Measurements from ENCODE around the gene PIF1. TPM values are rescaled to one million over a fixed set of nuclear protein-coding genes. Genes with fewer than 3 reads are reported as not detected.
"Not testable (repeated sequence)": the region's sequence is repeated elsewhere in the genome, so short reads cannot be mapped to it uniquely, and the experiment has no call there.

PIF1 gene
- total RNA-seq, 1 experiment from 2014 or later = 8.1 TPM

DNA sequence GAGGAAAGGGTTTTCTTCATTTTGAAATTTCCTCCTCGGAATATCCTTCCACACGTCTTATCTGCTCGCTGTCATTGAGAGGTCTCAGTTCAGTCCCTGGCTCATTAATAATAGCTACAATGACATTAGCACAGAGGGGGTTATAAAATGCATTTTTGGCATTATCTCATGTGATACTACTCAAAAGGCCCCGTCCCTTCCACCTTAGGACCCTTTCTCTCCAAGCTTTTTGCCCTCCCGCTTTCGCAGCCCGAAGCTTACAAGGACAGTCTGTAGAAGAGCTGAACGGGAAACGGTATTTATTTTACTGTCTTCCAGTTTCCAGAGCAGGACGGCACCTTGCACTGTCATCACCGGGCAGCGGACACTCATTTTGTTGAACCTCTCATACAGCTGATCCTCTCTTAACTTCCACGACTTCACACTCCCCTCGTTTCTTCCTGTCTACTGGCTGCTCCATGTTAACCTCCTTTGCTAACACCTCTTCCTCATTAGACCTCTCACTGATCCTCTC is 10.6 kb upstream of the PIF1 start:
- no peak for DNase-seq
- H3K4me3 ChIP-seq = no peak overlapping the region; the same call in 1 of the 2 replicates

DNA sequence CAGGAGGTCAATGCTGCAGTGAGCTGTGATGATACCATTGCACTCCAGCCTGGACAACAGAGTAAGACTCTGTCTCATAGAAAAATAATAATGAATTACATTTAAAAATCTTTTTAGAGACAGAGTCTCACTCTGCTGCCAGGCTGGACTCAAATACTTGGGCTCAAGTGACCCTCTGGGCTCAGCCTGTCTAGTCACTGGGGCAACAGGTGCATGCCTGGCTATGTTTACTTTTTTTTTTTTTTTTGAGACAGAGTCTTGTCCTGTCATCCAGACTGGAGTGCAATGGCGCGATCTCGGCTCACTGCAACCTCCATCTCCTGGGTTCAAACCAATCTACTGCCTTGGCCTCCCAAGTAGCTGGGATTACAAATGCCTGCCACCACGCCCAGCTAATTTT is 8.2 kb upstream of the PIF1 start:
- no peak overlapping the region for H3K4me3 ChIP-seq
- no peak for DNase-seq
- no peaks in the 10 kb centered on the region for H3K27me3 ChIP-seq
- no peaks in the 10 kb centered on the region; the same call in 1 of the 2 replicates for H3K36me3 ChIP-seq
- no peaks in the 10 kb centered on the region for H3K9me3 ChIP-seq

More for the DNA sequence above, 10.6 kb upstream of the PIF1 start:
- Histone ChIP-seq H3K36me3 (no peaks in the 10 kb centered on the region), H3K9me3 (no peaks in the 10 kb centered on the region), H3K27me3 (no peaks in the 10 kb centered on the region)

DNA sequence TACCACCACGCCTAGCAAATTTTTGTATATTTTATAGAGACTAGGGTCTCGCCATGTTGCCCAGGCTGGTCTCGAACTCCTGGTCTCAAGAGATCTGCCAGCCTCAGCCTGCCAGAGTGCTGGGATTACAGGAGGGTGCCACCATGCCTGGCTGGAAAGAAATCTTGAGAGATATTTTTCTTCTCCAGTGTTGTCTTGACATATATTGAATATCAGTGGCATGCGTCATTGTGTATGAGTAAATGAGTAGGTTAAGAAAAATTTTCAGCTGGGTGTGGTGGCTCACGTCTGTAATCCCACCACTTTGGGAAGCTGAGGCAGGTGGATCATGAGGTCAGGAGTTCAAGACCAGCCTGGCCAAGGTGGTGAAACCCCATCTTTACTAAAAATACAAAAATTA is 3.5 kb upstream of the PIF1 start:
- Histone ChIP-seq H3K27me3 (no peaks in the 10 kb centered on the region), H3K4me3 (no peak overlapping the region), H3K36me3 (no peaks in the 10 kb centered on the region; the same call in 1 of the 2 replicates), H3K9me3 (no peaks in the 10 kb centered on the region)
- peak; percentile 10 for DNase-seq

DNA sequence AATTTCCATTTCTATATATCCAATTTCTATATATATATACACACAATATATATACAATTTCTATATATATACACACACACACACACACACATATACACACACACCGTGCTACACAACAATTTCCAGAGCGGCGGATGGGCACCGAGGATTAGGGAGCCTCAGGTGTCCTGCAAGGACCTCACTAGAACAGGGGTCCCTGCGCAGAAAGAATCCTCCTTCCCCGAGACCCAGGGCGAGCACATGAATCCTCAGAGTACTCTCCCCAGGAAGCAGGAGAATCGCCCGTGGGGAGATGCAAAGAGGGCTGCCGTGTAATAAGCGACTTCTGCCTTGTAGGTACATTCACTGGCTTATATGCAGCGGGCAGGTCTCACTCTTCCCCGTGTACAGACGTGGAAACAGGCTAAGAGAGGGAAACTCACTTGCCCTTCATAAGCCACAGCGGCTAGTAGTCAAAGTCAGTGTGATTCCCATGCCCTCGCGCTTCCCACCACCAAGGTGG is 467 bp downstream of the PIF1 start:
- DNase-seq = no peak
- no peaks in the 10 kb centered on the region for H3K9me3 ChIP-seq
- H3K4me3 ChIP-seq = peak overlapping the region; percentile 65
- no peaks in the 10 kb centered on the region for H3K27me3 ChIP-seq
- peaks cover 16% of the 10 kb centered on the region for H3K36me3 ChIP-seq

DNA sequence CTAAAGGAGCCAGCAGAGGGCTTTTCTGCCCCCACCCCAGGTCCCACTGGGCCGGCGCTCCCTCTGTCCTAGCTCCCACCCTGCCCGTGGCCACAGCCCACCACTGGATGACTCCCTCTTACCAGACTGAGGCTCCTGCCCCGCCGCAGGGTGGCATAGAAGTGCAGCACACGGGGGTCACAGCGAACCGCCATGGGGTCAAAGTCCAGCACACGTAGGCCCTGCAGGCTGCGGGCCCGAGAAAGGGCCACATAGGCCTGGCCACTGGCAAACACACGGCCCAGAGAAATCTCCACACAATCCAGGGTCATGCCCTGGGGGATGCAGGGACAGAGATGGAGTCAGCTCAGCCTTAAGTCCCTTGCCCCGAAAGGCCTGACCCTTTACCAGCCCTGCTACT is 9.0 kb downstream of the PIF1 start:
- Histone ChIP-seq H3K9me3 (no peaks in the 10 kb centered on the region), H3K36me3 (peaks cover 21% of the 10 kb centered on the region)
- no peak for DNase-seq

DNA sequence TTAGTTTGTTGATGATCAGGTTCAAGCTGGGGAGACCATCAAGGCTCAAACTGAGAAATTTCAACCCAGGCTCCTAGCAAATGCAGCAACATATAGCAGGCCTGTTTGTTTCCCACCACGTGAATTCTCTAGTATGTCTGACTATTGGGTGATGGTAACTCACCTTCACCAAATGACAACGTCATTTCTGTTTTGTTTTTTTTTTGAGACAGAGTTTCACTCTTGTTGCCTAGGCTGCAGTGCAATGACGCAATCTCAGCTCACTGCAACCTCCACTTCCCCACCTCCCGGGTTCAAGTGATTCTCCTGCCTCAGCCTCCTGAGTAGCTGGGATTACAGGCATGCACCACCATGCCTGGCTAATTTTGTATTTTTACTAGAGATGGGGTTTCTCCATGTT is 10.5 kb downstream of the PIF1 start:
- H3K27me3 ChIP-seq, DNase-seq, H3K4me3 ChIP-seq, H3K9me3 ChIP-seq: not testable (repeated sequence)
- peaks cover 11% of the 10 kb centered on the region for H3K36me3 ChIP-seq

More for the DNA sequence above, 9.0 kb downstream of the PIF1 start:
- no peaks in the 10 kb centered on the region for H3K27me3 ChIP-seq
- no peak overlapping the region for H3K4me3 ChIP-seq

DNA sequence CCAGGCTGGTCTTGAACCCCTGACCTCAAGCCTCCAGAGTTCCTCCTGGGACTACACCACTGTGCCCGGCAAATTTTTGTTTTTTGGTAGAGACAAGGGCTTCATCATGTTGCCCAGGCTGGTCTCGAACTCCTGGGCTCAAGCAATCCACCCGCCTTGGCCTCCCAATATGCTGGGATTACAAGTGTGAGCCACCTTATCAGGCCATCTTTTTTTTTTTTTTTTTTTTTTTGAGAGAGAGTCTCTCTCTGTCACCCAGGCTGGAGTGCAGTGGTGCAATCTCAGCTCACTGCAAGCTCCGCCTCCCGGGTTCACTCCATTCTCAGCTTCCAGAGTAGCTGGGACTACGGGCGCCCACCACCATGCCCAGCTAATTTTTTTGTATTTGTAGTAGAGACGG is 11.2 kb downstream of the PIF1 start:
- H3K36me3 ChIP-seq = peaks cover 11% of the 10 kb centered on the region
- H3K9me3 ChIP-seq, H3K4me3 ChIP-seq, H3K27me3 ChIP-seq, DNase-seq: not testable (repeated sequence)

DNA sequence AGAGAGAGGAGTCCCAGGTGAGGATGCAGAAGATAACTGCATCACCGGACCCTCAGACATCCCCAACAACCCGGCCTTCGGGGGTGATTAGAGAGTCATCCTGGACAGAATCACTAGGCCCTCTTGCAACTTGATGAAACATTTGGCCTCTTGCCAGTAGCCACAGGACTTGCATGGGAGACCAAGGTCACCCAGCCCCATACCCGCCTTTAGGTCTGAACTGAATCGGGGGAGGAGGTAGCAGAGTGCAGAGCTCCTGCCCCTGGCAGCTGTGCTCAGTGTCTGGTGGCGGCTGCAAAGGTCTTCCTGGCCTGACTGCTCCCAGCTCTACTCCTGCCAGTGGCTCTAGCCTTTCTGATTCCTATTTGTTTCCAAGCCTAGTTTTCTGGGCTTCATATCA is 12.4 kb downstream of the PIF1 start:
- Histone ChIP-seq H3K9me3 (no peaks in the 10 kb centered on the region), H3K4me3 (no peak overlapping the region), H3K27me3 (no peaks in the 10 kb centered on the region), H3K36me3 (peaks cover 7% of the 10 kb centered on the region)
- DNase-seq = no peak

DNA sequence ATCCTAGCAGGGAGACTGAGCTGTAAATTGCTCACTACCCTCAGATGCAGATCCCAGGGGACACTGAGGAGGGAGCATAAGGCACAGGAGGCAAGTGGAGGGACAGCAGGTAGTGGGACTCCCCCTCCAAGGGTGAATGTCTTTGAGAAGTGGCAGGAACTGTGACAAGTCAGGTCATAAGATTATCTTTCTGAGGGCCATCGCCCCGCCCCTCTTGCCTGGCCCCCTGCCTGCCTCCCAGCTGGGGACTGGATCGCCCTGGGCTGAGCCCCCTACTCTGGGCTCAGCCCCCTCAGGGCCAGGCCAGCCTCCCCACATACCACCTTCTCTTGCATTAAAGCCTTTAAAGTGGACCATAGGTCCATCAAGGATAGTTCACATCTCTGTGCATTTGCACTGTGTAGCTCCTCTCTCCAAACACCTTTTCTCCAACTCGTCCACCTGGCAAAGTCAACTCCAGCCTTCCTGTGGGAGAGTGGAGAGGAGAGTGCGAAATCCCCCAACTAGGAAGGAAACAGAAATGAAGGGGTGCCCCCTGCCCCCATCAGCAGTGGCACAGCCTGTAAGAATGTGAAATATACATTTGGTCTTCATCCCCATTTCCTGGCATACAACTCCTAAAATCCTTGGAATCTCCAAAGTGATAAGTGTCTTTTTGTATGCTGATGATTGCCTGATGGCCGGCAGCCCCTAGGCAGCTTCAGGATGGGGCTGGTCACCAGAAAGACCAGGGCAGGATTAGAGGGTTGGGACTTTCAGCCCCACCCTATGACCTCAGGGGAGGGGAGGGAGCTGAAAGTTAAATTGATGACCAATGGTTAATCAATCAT is 14.7 kb downstream of the PIF1 start:
- H3K27me3 ChIP-seq = no peaks in the 10 kb centered on the region
- no peak overlapping the region for H3K4me3 ChIP-seq
- no peaks in the 10 kb centered on the region for H3K36me3 ChIP-seq
- no peaks in the 10 kb centered on the region for H3K9me3 ChIP-seq
- no peak for DNase-seq

DNA sequence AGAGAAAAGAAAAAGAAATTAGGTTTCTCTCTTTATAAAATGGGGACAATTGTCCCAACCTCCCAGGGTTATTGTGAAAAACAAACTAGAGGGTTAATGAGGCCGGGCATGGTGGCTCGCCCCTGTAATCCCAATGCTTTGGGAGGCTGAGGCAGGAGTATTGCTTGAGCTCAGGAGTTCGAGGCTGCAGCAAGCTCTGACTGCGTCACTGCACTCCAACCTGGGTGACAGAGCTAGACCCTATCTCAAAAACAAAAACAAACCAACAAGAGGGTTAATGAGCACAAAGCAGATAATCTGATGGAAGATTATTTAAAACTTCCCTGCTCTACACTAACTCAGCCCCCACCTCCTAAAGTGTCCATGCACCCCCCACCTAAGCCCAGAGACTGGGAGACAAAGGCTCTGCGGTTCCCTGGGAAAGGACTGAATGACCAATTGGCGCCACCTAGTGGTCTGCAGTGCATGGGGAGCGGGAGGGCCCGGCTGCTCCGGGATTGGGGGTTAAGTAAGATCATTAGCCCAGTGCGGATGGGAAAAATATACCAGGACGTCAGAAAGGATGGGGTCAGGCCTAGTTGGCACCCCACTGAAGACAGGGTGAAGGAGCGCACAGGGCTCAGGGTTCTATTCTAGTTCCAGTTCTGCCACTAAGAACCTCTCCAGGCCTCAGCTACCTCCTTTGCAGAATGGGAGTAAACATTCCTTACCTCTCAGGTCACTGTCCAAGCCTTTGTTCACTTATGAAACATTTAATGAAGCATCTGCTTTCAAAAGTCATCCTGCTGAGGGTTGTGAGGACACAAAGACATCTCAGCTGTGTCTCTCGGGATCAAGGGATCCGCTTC is 15.6 kb downstream of the PIF1 start:
- Histone ChIP-seq H3K27me3 (no peaks in the 10 kb centered on the region), H3K9me3 (no peaks in the 10 kb centered on the region), H3K36me3 (no peaks in the 10 kb centered on the region), H3K4me3 (no peak overlapping the region)
- DNase-seq = peak; percentile 64

DNA sequence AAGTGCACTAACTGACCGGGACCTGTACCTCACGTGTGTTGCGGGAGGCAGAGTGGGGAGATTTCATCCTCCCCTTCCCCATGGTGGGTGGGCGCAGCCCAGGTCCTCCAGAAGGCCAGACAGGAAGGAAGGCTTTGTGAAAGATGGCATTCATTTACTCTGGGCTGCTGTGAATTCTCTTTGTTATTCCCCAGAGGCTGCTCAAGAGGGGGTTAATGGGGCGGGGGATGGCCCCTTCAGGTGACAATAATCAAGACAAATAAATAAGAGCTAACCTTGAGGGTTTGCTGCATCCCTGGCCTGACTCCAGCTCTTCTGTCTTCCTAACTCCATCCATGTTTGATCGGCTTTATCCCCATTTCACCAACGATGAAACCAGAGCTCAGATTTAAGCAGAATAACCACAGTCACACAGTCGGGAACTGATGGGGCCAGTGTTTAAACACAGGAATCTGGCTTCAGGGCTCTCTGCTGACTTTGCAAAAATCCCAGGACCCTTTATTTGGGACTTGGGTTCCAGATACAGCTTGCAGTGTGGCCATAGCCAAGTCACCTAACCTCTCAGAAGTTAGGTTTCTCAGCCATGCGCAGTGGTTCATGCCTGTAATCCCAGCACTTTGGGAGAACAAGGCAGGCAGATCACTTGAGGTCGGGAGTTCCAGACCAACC is 16.5 kb downstream of the PIF1 start:
- no peak for DNase-seq
- Histone ChIP-seq H3K27me3 (no peaks in the 10 kb centered on the region), H3K36me3 (no peaks in the 10 kb centered on the region), H3K4me3 (no peak overlapping the region), H3K9me3 (no peaks in the 10 kb centered on the region)

DNA sequence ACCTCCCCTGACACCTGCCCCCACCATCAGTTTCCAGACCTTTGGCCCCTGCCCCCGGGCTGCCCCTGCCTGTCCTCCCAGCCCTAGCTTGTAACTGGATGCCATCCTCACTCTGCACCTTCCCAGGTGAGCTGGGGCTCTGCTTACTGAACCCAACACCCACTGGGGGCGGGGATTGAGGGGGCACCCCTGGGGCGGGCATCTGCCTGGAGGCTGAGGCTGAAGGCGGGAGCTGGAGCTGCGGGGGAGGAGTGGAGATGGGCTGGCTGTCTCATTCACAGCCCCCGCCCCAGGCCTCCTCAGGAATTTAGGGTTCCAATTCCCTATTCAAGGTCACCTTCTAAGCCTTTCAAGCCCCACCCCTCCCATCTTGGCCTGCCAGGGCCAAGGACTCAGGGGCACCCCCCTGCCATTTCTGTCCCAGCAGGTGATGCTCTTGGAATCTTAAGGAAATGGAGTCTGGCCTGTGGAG is 17.7 kb downstream of the PIF1 start:
- no peaks in the 10 kb centered on the region for H3K36me3 ChIP-seq
- H3K27me3 ChIP-seq = no peaks in the 10 kb centered on the region
- H3K9me3 ChIP-seq = no peaks in the 10 kb centered on the region
- H3K4me3 ChIP-seq = no peak overlapping the region
- no peak for DNase-seq

DNA sequence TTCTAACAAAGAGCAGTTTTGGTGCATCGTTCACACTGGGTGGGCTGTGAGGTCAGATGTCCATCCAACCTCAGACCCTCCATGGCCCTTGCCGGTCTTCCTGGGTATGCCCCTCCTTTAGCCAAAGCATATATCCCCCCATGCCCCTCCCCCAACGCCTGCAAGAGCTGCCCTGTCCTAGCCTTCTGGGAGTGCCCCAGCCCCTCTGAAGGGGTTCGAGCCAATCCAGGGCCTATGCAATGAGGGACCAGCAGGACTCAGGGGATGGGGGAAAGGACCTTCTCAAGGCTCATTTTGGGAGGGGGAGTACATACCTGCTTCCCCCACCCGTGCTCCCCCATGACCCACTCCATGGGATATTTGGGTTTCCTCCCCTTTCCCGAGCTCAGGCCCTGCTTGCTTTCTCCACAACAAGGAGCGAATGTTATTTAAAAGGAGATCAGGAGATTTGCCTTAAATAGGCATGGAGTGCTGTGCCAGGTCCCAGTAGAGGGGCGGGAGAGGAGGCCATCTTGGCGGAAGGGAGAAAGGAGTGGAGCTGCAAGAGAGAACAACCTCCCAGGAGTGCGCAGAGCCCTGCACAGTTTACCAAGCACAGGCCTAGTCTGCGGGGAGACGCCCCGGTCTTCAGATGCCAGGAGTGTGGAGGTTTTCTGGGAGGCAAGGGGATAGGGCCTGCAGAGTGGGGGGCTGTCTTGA is 18.2 kb downstream of the PIF1 start:
- no peaks in the 10 kb centered on the region for H3K36me3 ChIP-seq
- H3K27me3 ChIP-seq = no peaks in the 10 kb centered on the region
- no peak overlapping the region for H3K4me3 ChIP-seq
- DNase-seq = no peak
- H3K9me3 ChIP-seq = no peaks in the 10 kb centered on the region

DNA sequence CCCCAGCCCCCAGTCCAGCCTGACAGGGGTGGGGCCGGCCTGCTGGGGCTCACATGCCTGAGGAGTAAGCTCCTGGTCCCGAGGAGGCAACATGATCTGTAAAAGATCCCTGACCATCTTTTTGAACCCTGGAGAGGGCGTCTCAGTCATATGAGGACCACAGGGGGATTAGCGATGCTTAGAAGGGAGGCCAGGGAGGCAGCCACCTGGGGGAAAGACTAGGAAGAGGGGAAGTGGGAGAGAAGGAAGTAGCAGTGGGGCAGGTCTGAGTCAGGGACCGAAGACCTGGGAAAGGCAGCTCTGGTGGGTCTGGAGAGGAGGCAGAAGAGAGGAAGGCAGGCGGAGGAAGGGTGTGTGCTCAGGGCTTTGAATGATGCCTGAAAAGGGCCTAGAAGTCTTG is 18.9 kb downstream of the PIF1 start:
- no peak overlapping the region for H3K4me3 ChIP-seq
- DNase-seq = no peak
- no peaks in the 10 kb centered on the region for H3K36me3 ChIP-seq
- H3K27me3 ChIP-seq = no peaks in the 10 kb centered on the region
- no peaks in the 10 kb centered on the region for H3K9me3 ChIP-seq

DNA sequence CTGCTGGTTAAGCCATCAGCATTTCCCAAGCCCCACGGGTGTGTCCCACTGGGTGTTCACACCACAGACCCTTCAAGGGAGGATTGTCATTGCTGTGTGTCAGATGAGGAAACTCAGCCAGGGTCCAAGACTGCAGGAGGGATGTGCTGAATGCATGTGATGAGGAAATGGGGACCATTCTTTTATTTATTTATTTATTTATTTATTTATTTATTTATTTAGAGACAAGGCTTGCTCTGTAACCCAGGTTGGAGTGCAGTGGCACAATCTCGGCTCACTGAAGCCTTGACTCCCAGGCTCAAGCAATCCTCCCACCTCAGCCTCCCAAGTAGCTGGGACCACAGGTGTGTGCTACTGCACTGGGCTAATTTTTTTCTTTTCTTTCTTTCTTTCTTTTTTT is 20.8 kb downstream of the PIF1 start:
- Histone ChIP-seq H3K36me3 (no peaks in the 10 kb centered on the region), H3K4me3 (no peak overlapping the region)

DNA sequence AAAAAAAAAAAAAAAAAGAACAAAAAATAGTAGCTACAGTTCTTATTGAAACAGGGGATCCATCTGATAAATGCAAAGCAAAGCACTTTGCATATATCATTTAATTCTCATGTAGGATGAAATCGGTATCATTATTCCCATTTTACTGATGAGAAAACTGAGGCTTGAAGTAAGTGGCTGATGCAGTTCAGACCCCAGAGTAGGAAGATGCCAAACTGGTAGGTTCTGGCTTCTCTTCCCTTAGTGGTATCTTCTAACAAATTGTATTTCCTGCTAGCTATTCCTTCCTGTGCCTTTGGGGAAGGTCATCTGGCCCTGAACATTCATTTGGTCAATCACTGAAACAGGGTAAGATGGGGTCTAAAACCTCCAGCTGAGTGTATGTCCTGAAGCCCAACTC is 21.9 kb downstream of the PIF1 start:
- no peaks in the 10 kb centered on the region for H3K27me3 ChIP-seq
- no peaks in the 10 kb centered on the region for H3K9me3 ChIP-seq
- H3K4me3 ChIP-seq = no peak overlapping the region
- DNase-seq = no peak
- no peaks in the 10 kb centered on the region for H3K36me3 ChIP-seq

More for the DNA sequence above, 20.8 kb downstream of the PIF1 start:
- Histone ChIP-seq H3K9me3 (no peaks in the 10 kb centered on the region), H3K27me3 (no peaks in the 10 kb centered on the region)
- DNase-seq = no peak

Data from MG63 (cell line).